ENCODE results near the gene CCDC201.

- no peak for TF ChIP-seq POLR2A (IDR thresholded peaks at IDR 0.05)
- no peak for TF ChIP-seq CTCF (IDR thresholded peaks at IDR 0.05)
These were observed 12.5 kb upstream of the CCDC201 start for GRCh38 chr7:45885264-45885882.

Measured in lower leg skin (tissue), 3 donors.